B cell (primary cell): Measurements from ENCODE around the gene FSHR. TPM values are rescaled to one million over a fixed set of nuclear protein-coding genes. Genes with fewer than 3 reads are reported as not detected.

Experiments used
- ATAC-seq: fragments of 200-7000 bp; cut with Tn5 transposase; one replicate; pipeline ENCODE4 v1.10.0; 2021; ENCODE audit warnings: low read depth, mild to moderate bottlenecking, moderate number of reproducible peaks, moderate library complexity
- CTCF ChIA-PET: fragments of 350-600 bp; sonication (Branson Sonifier 250); formaldehyde crosslinking; loops from one replicate; lab custom pipeline; 2021; ENCODE audit warnings: antibody characterized with exemption, inconsistent platforms; lab: Charles Lee
- POLR2A ChIA-PET: fragments of 350-600 bp; sonication (Branson Sonifier 250); formaldehyde crosslinking; loops from one replicate; lab custom pipeline; 2021; ENCODE audit warnings: antibody characterized with exemption; lab: Charles Lee
- DNase-seq: peaks from one replicate; pipeline ENCODE4 v3.0.0; 2013
- H2AFZ ChIP-seq: 2 replicates; pipeline ENCODE4 v1.6.1; 2012; ENCODE audit warnings: mild to moderate bottlenecking, low read depth, low read length; ENCODE audit not compliant: insufficient read depth, poor library complexity, severe bottlenecking
- H3K27ac ChIP-seq, 2 donors: 1 replicate in 1 of 2; 2 replicates in 1 of 2; pipeline ENCODE4 v1.5.1; 2012 to 2013; ENCODE audit warnings: low read length in 2 of 2, mild to moderate bottlenecking in 2 of 2, moderate library complexity in 1 of 2
- H3K27me3 ChIP-seq, 4 experiments: fragments of 200-600 bp in 1 of 4; sonication (generic) in 1 of 4; replicated peaks in 1 of 4; 1 replicate in 2 of 4; 2 replicates in 2 of 4; pipeline versions ENCODE4 v1.6.1 to v1.7.0; 2013 to 2016; ENCODE audit warnings: low read length in 3 of 4, mild to moderate bottlenecking in 2 of 4, mixed read lengths in 1 of 4, moderate library complexity in 1 of 4; ENCODE audit not compliant: insufficient read depth in 4 of 4, control insufficient read depth in 3 of 4; ENCODE audit errors: control extremely low read depth in 1 of 4
- H3K36me3 ChIP-seq, 2 experiments: replicated peaks in 1 of 2; 1 replicate in 1 of 2; 2 replicates in 1 of 2; pipeline versions ENCODE4 v1.6.1 to v1.7.1; 2013; ENCODE audit warnings: low read length in 1 of 2; ENCODE audit not compliant: insufficient read depth in 2 of 2, control insufficient read depth in 1 of 2; ENCODE audit errors: control extremely low read depth in 1 of 2, extremely low read depth in 1 of 2
- H3K4me1 ChIP-seq, 2 donors: fragments of 200-600 bp in 1 of 2; sonication (generic) in 1 of 2; 1 replicate in 1 of 2; 2 replicates in 1 of 2; pipeline versions ENCODE4 v1.5.1 to v1.6.1; 2013 to 2017; ENCODE audit warnings: low read length in 2 of 2; ENCODE audit not compliant: control insufficient read depth in 2 of 2, insufficient read depth in 2 of 2
- H3K4me2 ChIP-seq: replicated peaks from 2 replicates; pipeline ENCODE3; 2012; ENCODE audit warnings: mild to moderate bottlenecking, low read depth, low read length; ENCODE audit not compliant: poor library complexity, severe bottlenecking
- H3K4me3 ChIP-seq, 5 experiments: fragments of 200-600 bp in 1 of 5; sonication (generic) in 1 of 5; 1 replicate in 3 of 5; 2 replicates in 2 of 5; pipeline versions ENCODE4 v1.5.1 to v1.7.0; 2011 to 2016; ENCODE audit warnings: low read length in 4 of 5, mild to moderate bottlenecking in 4 of 5, low read depth in 2 of 5, control low read depth in 1 of 5, moderate library complexity in 1 of 5; ENCODE audit not compliant: insufficient read depth in 1 of 5; ENCODE audit errors: control extremely low read depth in 1 of 5, extremely low read depth in 1 of 5
- H3K79me2 ChIP-seq: fragments of 200-600 bp; sonication (generic); one replicate; pipeline ENCODE4 v1.6.0; 2016; ENCODE audit warnings: low read length; ENCODE audit not compliant: control insufficient read depth, insufficient read depth
- H3K9ac ChIP-seq: fragments of 200-600 bp; sonication (generic); 2 replicates; pipeline ENCODE4 v1.6.1; 2017; ENCODE audit warnings: mild to moderate bottlenecking, low read length, moderate library complexity
- H3K9me3 ChIP-seq, 3 donors: one replicate each; pipeline versions ENCODE4 v1.6.1 to v1.7.1; 2013; ENCODE audit warnings: low read length in 2 of 3; ENCODE audit not compliant: control insufficient read depth in 2 of 3, insufficient read depth in 1 of 3; ENCODE audit errors: control extremely low read depth in 1 of 3
- H4K20me1 ChIP-seq: 2 replicates; pipeline ENCODE4 v1.6.0; 2012; ENCODE audit warnings: mild to moderate bottlenecking, low read length; ENCODE audit not compliant: insufficient read depth, control insufficient read depth, poor library complexity, severe bottlenecking
- H3K27ac Mint-ChIP-seq: one replicate; pipeline ENCODE4 v1.8.0; 2021; ENCODE audit warnings: mixed read lengths
- H3K27me3 Mint-ChIP-seq: one replicate; pipeline ENCODE4 v1.8.0; 2021; ENCODE audit warnings: mixed read lengths
- H3K4me1 Mint-ChIP-seq: one replicate; pipeline ENCODE4 v1.8.0; 2021; ENCODE audit warnings: mixed read lengths
- H3K4me3 Mint-ChIP-seq: one replicate; pipeline ENCODE4 v1.8.0; 2021; ENCODE audit warnings: mixed read lengths
- H3K9me3 Mint-ChIP-seq: one replicate; pipeline ENCODE4 v1.8.0; 2022; ENCODE audit warnings: mixed read lengths; ENCODE audit not compliant: insufficient read depth
- CTCF ChIP-seq: fragments of 200-600 bp; IDR thresholded peaks from one replicate; pipeline ENCODE4 v1.8.0; 2022; ENCODE audit warnings: antibody characterized with exemption, mild to moderate bottlenecking
- EZH2 ChIP-seq: IDR thresholded peaks from 2 replicates; pipeline ENCODE4 v1.6.1; 2012; ENCODE audit warnings: borderline replicate concordance, low read depth, mild to moderate bottlenecking, moderate library complexity, low read length; ENCODE audit not compliant: insufficient read depth, poor library complexity, severe bottlenecking
- WGBS: methylation state at CpG from one replicate; pipeline ENCODE4 v1.1.5; 2013; ENCODE audit warnings: missing lambda C conversion rate; ENCODE audit not compliant: insufficient coverage; 5-methylcytosine and 5-hydroxymethylcytosine counted together
- intact Hi-C: fragments of 100-400 bp; cut with micrococcal nuclease; formaldehyde crosslinking; loops from one replicate; pipeline ENCODE4 v1.10.0; 2022
- polyA plus RNA-seq: library from polyadenylated mRNA; depleted of rRNA; stranded (reverse); fragments of >200 nt; gene quantifications from 2 replicates; pipeline ENCODE4 v1.2.3, GENCODE V29; 2012
- total RNA-seq, 2 donors: library from RNA; stranded (reverse); fragments of 120-200 nt in 1 of 2; gene quantifications; 1 replicate in 1 of 2; 2 replicates in 1 of 2; pipeline versions ENCODE4 v1.2.3 to v1.2.4, GENCODE V29; 2013 to 2022

FSHR gene
- total and polyA plus RNA-seq, 2 donors (not counting 1 experiment from before 2014, with no cell fraction given) = not detected

- Histone ChIP-seq H3K4me2 (no peak overlapping the region), H3K4me3 (no peak overlapping the region), H3K9me3 (no peaks in the 10 kb centered on the region), H3K79me2 (no peaks in the 10 kb centered on the region), H3K27ac (no peak overlapping the region), H4K20me1 (no peaks in the 10 kb centered on the region), H3K36me3 (no peaks in the 10 kb centered on the region), H2AFZ (no peak overlapping the region), H3K27me3 (no peaks in the 10 kb centered on the region), H3K4me1 (no peaks in the 10 kb centered on the region), H3K9ac (no peak overlapping the region)
- DNase-seq = no peak
- no peak for TF ChIP-seq EZH2
- no peak for TF ChIP-seq CTCF
- no peaks in the 10 kb centered on the region for H3K4me1 Mint-ChIP-seq
- CTCF ChIA-PET = no interaction called here
- no peak for ATAC-seq
- no peaks in the 10 kb centered on the region for H3K27me3 Mint-ChIP-seq
- WGBS = no CpG with 5 or more reads among the region's 1 CpG
- no peaks in the 10 kb centered on the region for H3K9me3 Mint-ChIP-seq
- no peak overlapping the region for H3K27ac Mint-ChIP-seq
- POLR2A ChIA-PET = no interaction called here
- H3K4me3 Mint-ChIP-seq = no peak overlapping the region
- intact Hi-C loops = no loop called here
Observed at GRCh38 chr2:48965204-48965603, 189.1 kb downstream of the FSHR start.

GRCh38 chr2:48961009-48961408 is 193.3 kb downstream of the FSHR start:
- intact Hi-C loops = no loop called here
- TF ChIP-seq CTCF (no peak), EZH2 (no peak)
- no peaks in the 10 kb centered on the region for H4K20me1 ChIP-seq
- no peaks in the 10 kb centered on the region for H3K36me3 ChIP-seq
- H2AFZ ChIP-seq = no peak overlapping the region
- no peaks in the 10 kb centered on the region for H3K79me2 ChIP-seq
- no peaks in the 10 kb centered on the region for H3K9me3 ChIP-seq
- DNase-seq (no peak), ATAC-seq (no peak)
- H3K4me3 ChIP-seq = no peak overlapping the region
- no peak overlapping the region for H3K4me3 Mint-ChIP-seq
- H3K4me1 Mint-ChIP-seq = no peaks in the 10 kb centered on the region
- H3K27ac ChIP-seq = no peak overlapping the region
- H3K27me3 ChIP-seq = no peaks in the 10 kb centered on the region
- no peak overlapping the region for H3K4me2 ChIP-seq
- CTCF ChIA-PET = interaction anchor here (1.6 kb wide), 2 partner anchors 12 to 15 kb away, joined by 3 to 7 read pairs; no protein-coding TSS in a partner anchor
- no peaks in the 10 kb centered on the region for H3K4me1 ChIP-seq
- H3K9me3 Mint-ChIP-seq = no peaks in the 10 kb centered on the region
- H3K27me3 Mint-ChIP-seq = no peaks in the 10 kb centered on the region
- H3K9ac ChIP-seq = no peak overlapping the region
- 100% methylated on average over 2 of the region's 4 CpGs for WGBS
- POLR2A ChIA-PET = no interaction called here
- H3K27ac Mint-ChIP-seq = no peak overlapping the region
